GM19240 (cell line): ENCODE results near the gene OR51E2.

Experiments used
- DNase-seq: peaks from one replicate; pipeline ENCODE4 v3.0.0; 2011; ENCODE audit warnings: low spot score; ENCODE audit not compliant: insufficient read length

OR51E2 gene

DNA sequence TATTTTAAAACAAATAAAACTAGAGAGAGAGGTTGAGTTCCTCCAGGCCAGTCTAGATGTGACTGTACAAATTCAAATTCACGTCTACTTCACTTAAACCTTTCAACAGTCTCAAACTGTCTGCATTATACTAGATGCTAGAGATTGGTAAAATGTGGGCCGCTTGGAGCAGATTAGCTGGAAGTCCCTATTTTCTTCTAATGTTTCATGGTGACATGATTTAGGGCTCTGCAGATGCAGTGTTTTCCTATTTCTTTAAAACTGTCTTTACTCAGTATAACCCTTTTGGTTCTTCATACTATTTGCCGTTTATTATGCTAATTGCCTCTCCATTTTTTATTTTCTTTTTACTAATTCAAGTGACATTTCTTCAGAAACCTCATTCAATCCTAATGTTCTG lies 33.5 kb downstream of the OR51E2 start:
- no peak for DNase-seq

DNA sequence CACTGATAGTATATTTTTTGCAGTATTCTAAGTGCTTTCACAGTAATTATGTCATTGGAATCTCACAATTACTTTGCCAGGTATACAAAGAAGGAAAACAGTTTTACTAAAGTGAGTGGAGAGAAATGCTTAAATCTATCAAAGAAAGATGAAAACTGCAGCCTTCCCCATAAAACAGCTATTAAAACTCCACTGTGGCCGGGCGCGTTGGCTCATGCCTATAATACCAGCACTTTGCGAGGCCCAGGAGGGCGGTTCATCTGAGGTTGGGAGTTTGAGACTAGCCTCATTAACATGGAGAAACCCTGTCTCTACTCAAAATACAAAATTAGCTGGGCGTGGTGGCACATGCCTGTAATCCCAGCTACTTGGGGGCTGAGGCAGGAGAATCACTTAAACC lies 34.8 kb downstream of the OR51E2 start:
- DNase-seq: no peak

DNA sequence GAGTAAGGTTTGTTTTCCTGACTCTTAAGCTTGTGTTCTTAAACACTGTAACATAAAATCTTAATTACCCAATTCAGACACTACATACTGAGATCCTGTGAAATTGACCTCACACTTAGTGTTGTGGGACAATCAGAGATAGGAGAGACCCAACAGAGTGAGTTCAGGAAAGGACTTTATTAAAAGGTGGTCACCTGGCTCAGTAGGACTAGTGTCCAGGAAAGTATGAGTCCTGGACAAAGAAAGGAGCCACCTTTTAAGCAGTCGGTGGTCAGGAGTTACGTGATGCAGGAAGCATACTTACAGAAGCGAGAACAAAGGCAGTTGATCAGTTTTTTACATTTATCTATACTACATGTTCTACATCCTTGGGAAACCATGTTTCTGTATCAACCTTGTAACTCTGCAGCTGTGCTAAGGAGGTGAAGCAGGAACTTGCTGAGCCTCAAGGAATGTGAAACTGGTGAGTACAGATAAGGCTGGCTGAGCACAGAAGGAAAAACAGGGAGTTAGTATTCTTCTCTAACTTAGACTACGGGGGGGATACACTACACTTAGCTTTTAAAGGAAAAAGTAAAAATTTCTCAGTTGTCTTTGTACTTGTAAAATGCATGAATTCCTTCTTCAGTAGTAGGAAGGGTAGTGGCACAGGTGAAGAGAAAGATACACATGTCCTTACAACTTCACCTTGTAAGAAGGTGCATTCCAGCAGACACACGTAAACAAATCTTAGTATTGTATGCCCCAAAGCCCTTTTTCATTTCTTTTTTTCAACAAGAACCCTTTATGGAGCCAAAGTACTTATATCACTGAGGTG lies 38.8 kb downstream of the OR51E2 start:
- DNase-seq: no peak

DNA sequence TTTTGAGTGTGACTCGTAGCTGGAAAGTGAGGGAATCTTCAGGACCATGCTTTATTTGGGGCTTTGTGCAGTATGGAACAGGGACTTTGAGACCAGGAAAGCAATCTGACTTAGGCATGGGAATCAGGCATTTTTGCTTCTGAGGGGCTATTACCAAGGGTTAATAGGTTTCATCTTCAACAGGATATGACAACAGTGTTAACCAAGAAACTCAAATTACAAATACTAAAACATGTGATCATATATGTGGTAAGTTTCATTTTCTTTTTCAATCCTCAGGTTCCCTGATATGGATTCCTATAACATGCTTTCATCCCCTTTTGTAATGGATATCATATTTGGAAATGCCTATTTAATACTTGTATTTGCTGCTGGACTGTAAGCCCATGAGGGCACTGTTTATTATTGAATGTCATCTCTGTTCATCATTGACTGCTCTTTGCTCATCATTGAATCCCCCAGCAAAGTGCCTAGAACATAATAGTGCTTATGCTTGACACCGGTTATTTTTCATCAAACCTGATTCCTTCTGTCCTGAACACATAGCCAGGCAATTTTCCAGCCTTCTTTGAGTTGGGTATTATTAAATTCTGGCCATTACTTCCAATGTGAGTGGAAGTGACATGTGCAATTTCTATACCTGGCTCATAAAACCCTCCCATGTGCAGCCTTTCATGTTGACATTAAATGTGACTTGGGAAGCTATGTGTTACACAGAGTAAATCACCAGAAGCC lies 42.9 kb downstream of the OR51E2 start:
- no peak for DNase-seq

DNA sequence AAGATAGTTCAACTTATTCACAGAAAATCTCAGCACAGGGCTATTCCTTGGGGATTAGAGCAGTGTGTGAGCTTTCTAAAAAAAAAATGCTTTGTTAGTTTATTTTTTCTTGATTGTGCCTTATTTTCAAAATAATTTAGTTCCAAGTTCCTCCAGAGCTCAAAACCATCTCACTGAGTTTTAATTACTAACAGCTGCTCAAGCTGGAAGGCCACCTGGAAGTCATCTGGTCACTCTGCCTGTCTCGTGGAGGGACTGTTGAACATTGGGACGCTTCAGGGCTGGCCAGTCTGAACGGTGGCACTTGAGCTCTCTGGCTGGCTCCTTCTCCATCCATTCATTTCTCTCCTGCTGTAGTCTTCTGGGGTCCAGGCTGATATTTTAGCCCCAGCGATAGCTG lies 49.9 kb downstream of the OR51E2 start:
- no peak for DNase-seq

DNA sequence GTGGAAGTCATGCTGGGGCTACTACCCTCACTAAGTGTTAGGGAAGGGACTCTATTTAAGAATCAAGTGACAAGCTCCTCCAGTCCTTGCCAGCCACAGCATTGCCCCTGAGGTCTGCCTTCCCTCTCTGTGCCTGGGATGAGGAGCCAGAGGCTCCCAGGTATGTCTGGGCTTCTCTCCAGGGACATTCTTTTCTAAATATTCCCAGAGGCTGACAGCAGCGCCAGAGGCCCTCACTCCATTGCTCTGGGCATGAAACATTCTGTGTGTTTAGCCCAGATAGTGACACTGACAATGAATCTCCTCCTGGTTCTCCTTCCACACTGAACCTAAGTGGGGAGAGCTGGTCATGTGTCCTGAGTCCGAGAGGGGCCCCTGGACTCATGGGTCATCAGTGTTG lies 51.7 kb downstream of the OR51E2 start:
- DNase-seq: no peak

DNA sequence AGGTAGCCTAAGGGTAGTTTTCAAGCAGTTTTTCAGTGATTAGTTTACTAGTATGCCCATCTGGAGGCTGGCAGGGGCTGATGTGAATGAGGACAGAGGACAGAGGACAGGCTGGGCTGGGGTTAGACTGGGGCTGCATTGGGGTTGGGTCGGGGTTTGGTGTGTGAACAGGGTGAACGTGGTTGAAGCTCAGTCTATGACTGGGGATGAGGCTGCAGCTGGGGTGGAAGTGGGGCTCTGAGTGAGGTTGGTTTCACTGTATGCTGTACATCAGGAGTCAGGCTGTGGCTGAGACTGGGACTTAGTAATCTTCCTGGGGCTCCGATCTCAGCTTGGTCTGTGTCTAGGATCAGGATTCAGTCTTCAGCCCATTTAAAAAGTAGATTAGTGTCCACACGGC lies 53.4 kb downstream of the OR51E2 start:
- DNase-seq: no peak

DNA sequence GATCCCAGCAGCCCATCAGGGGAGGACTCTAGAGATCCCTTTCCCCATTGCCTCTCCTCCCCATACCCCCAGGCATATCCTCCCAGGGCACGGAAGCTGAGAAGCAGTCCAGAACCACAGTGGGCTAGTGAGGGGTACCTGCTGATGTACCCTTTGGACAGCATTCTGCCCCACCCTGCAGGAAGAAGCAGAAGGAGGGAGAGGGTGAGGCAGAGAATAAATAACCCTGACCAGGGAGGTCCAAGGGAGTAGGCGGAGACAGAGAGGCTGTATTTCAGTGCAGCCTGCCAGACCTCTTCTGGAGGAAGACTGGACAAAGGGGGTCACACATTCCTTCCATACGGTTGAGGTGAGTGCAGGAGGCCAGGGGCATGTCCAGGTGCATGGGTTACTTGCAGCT lies 54.0 kb downstream of the OR51E2 start, which contains the start of gene OR51E1:
OR51E1 (plus strand) TSS at position 301 of the 400 bp plus-strand sequence. CDS start 8,545 bp downstream, outside the sequence.
- DNase-seq: no peak

DNA sequence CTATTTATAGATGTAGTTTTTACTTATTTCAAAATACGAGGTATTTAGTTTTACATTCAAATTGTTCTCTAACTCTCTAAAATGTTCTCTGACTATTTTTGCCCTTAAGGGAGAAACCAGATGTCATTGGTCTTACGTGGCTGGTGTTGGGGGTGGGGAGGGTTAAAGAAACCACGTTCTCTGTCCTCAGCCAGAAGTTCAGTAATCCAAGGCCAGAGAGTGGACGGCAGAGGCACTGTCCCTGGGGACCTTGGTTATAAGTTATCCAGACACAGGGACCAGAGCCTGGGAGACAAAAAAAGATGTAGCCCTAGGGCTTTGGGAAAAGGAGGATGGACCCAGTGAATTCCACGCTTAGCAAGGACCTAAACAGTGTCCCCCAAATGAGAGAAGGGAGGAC lies 54.6 kb downstream of the OR51E2 start:
- DNase-seq: no peak

DNA sequence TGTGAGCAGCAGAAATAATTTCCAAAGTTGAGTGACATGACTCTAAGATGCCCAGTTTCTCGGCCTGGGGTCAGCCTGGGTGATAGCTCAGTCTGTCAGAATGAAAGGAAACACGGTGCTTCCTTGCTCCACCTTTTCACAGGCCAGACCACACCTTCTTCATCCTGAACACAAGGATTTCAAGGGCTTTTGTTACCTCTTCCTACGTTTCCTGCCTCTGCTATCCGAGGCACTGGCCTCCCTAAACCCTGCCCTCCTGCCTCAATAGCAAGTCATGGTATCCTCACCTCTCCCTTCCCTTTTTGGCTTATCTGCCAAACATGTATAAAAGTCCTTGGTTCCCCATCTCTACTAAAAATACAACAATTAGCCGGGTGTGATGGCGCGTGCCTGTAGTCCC lies 55.6 kb downstream of the OR51E2 start:
- no peak for DNase-seq

DNA sequence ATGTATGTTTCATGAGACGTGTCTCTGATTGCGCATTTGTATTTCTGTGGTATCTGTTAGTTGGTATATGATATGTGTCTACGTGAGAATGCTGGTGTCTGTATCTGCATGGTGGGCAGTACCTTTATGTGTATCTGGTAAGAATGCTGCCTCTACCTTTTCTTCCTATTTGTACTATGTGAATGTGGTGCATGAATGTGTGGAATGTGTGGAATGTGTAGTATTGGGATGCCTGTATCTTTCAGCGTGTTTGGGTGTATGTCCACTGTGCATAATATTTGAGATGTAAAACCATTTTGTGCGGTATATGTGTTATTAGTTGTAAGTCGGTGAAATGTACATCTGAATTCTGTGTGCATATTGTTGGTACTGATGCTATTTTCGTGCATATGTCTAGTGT lies 56.2 kb downstream of the OR51E2 start:
- no peak for DNase-seq

DNA sequence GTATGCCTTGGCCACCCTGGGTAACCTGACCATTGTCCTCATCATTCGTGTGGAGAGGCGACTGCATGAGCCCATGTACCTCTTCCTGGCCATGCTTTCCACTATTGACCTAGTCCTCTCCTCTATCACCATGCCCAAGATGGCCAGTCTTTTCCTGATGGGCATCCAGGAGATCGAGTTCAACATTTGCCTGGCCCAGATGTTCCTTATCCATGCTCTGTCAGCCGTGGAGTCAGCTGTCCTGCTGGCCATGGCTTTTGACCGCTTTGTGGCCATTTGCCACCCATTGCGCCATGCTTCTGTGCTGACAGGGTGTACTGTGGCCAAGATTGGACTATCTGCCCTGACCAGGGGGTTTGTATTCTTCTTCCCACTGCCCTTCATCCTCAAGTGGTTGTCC lies 57.7 kb downstream of the OR51E2 start:
- no peak for DNase-seq

DNA sequence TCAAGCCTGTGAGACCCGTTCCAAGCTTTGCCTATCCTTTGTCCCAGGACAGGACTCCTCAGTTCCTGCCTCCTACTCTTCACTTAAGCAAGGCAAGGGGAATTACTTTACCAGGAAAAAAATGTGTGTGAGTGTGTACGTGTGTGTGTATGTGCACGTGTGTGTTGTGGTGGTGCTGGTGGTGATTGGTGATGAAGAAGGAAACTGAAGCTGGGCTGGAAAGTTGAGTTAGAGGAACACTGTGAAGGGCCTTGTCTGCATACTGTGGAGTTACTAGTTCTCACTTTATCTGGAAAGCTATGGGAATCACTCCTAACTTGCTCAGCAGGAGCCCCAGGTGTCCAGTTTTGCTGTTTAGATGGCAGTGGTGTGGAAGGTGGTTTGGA lies 60.0 kb downstream of the OR51E2 start:
- no peak for DNase-seq

DNA sequence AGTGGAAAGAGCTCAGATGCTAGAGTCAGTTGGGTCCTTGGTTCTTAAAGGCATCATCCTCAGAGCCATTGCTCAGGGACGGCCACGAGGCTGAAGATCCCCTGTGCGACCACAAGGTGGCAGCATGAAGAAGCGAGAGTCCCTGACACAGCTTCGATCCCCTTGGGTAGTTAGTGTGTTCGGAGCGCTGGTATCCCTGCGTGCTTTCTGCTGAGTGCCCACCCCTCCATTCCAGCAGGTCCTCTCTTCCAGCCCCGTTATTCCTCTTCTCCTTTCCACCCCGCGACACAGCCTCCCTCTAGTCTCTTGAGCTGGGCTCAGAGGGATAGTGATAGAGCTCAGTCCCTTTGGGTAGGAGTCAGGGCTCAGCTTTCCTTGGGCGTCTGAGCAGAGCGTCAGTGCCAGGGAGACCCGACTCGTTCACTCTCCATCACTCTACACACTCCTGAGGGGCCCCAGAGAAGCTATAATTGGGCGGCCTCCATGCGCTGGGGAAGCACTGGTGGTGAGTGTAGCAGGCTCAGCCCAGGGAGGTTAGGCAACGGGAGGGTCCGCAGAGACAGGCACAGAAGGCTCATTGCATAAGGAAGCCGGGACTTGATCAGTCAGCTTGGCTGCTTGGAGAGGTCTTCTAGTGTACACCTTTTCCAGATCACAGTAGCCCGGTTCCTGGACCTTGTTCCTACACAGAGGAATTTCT lies 60.5 kb downstream of the OR51E2 start, which contains the start of gene OR51D1:
OR51D1 (plus strand) TSS at position 516 of the 700 bp plus-strand sequence. CDS start 2,314 bp downstream, outside the sequence.
- peak; percentile 67 for DNase-seq

DNA sequence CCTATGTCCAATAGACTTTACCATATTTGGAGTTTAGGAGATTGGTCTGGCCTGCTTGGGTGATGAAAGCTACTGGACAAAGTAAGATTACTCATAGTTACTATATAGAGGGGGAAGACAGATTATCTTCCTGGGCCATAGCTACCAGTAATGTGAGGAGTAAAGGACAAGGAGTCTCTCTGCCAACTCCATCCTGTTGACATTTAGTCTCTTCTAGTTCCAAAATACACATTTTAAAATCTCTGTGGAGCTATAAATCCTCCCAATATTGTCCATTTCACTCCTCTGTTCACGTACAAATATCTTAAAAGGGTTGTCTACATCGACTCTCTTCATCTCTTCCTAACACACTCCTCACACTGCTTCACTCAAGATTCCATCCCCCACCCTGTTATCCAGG lies 61.5 kb downstream of the OR51E2 start:
- no peak for DNase-seq
